Fibroblast of lung (primary cell): ENCODE measurements around the gene RBM22. TPM values are rescaled to one million over a fixed set of nuclear protein-coding genes. Genes with fewer than 3 reads are reported as not detected.

ENCODE experiments used
- DNase-seq, 2 donors: peaks; one replicate each; pipeline versions ENCODE4 v3.0.0 to v3.0.0-alpha.2; 2010; ENCODE audit warnings: low read depth in 2 of 2
- H2AFZ ChIP-seq: 2 replicates; pipeline ENCODE4 v1.5.1; 2012; ENCODE audit warnings: low read length, control low read depth, inconsistent platforms
- H3K27ac ChIP-seq: 2 replicates; pipeline ENCODE4 v1.5.1; 2011; ENCODE audit warnings: low read length, control low read depth; ENCODE audit not compliant: insufficient read depth
- H3K27me3 ChIP-seq: 2 replicates; pipeline ENCODE4 v1.5.1; 2011; ENCODE audit warnings: mild to moderate bottlenecking, low read length; ENCODE audit not compliant: control insufficient read depth, insufficient read depth
- H3K36me3 ChIP-seq: 2 replicates; pipeline ENCODE4 v1.5.1; 2011; ENCODE audit warnings: low read length; ENCODE audit not compliant: control insufficient read depth, insufficient read depth
- H3K4me1 ChIP-seq: 2 replicates; pipeline ENCODE4 v1.5.1; 2011; ENCODE audit warnings: low read length; ENCODE audit not compliant: control insufficient read depth, insufficient read depth; ENCODE audit errors: extremely low read depth
- H3K4me2 ChIP-seq: 2 replicates; pipeline ENCODE4 v1.5.1; 2011; ENCODE audit warnings: low read length, control low read depth; ENCODE audit not compliant: insufficient read depth; ENCODE audit errors: extremely low read depth
- H3K4me3 ChIP-seq, 4 experiments: fragments of 200-600 bp in 1 of 4; sonication (generic) in 1 of 4; replicated peaks in 1 of 4; 2 replicates each; pipeline ENCODE4 v1.5.1; 2011 to 2016; ENCODE audit warnings: low read length in 4 of 4, low read depth in 3 of 4, mild to moderate bottlenecking in 3 of 4, control low read depth in 2 of 4, inconsistent platforms in 1 of 4, mixed read lengths in 1 of 4; ENCODE audit not compliant: insufficient read depth in 1 of 4; ENCODE audit errors: control extremely low read depth in 1 of 4
- H3K79me2 ChIP-seq: 2 replicates; pipeline ENCODE4 v1.5.1; 2012; ENCODE audit warnings: mild to moderate bottlenecking, low read length, inconsistent platforms; ENCODE audit not compliant: control insufficient read depth, insufficient read depth
- H3K9ac ChIP-seq: 2 replicates; pipeline ENCODE4 v1.5.1; 2011; ENCODE audit warnings: mild to moderate bottlenecking, low read length, control low read depth; ENCODE audit not compliant: insufficient read depth
- H3K9me3 ChIP-seq: 2 replicates; pipeline ENCODE4 v1.5.1; 2012; ENCODE audit warnings: low read depth, low read length; ENCODE audit not compliant: control insufficient read depth, insufficient read depth
- H4K20me1 ChIP-seq: 2 replicates; pipeline ENCODE4 v1.5.1; 2011; ENCODE audit warnings: low read length; ENCODE audit not compliant: control insufficient read depth, insufficient read depth; ENCODE audit errors: extremely low read depth
- EZH2 ChIP-seq: IDR thresholded peaks from 2 replicates; pipeline ENCODE4 v1.5.1; 2012; ENCODE audit warnings: low read length, control low read depth, mild to moderate bottlenecking; ENCODE audit errors: missing control alignments
- polyA plus RNA-seq, 2 donors: library from polyadenylated mRNA; depleted of rRNA in 1 of 2; stranded (reverse) in 1 of 2; unstranded in 1 of 2; fragments of >200 nt; gene quantifications; 2 replicates each; pipeline ENCODE4 v1.2.1, GENCODE V29; 2011 to 2012; ENCODE audit warnings: missing spikeins in 1 of 2
- total RNA-seq: library from RNA; depleted of rRNA; stranded (reverse); fragments of >200 nt; gene quantifications from 2 replicates; pipeline ENCODE4 v1.2.1, GENCODE V29; 2014
- TF ChIP-seq, protein P1 (sequence below), 2 donors: IDR thresholded peaks in 1 of 2; conservative IDR thresholded peaks in 1 of 2; 1 replicate in 1 of 2; 2 replicates in 1 of 2; pipeline ENCODE4 v1.5.1; 2011 to 2012; ENCODE audit warnings: low read length in 2 of 2, control low read depth in 1 of 2, inconsistent platforms in 1 of 2, low read depth in 1 of 2, mild to moderate bottlenecking in 1 of 2

The RBM22 gene
- total and polyA plus RNA-seq, 2 donors (not counting 1 experiment from before 2014, with no cell fraction given): 15.4 to 36.7 TPM

DNA sequence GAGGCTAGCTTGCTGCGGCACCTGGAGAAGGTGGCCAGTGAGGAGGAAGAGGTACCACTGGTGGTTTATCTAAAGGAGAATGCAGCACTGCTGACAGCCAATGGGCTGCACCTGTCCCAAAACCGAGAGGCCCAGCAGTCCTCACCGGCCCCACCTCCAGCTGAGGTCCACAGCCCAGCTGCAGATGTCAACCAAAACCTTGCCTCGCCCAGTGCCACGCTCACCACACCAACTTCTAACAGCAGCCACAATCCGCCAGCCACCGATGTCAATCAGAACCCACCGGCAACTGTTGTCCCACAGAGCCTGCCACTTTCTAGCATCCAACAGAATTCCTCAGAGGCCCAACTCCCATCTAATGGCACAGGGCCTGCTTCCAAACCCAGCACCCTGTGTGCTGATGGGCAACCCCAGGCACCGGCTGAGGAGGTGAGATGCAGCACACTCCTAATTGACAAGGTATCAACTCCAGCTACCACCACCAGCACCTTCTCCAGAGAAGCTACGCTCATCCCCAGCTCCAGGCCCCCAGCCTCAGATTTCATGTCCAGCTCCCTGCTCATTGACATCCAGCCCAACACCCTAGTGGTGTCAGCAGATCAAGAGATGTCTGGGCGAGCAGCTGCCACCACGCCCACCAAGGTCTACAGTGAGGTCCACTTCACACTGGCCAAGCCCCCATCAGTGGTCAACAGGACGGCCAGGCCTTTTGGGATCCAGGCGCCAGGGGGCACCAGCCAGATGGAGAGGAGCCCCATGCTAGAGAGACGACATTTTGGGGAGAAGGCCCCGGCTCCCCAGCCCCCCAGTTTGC lies 52.4 kb downstream of the RBM22 start:
- Histone ChIP-seq H3K4me2 (no peak overlapping the region), H3K4me3 (no peak overlapping the region), H3K79me2 (no peaks in the 10 kb centered on the region), H3K27me3 (no peaks in the 10 kb centered on the region), H3K27ac (no peak overlapping the region), H3K9me3 (no peaks in the 10 kb centered on the region), H2AFZ (no peak overlapping the region), H4K20me1 (no peaks in the 10 kb centered on the region), H3K9ac (no peak overlapping the region), H3K4me1 (peaks cover 34% of the 10 kb centered on the region), H3K36me3 (peaks cover 17% of the 10 kb centered on the region)
- TF ChIP-seq EZH2: no peak
- TF ChIP-seq, protein P1, sequence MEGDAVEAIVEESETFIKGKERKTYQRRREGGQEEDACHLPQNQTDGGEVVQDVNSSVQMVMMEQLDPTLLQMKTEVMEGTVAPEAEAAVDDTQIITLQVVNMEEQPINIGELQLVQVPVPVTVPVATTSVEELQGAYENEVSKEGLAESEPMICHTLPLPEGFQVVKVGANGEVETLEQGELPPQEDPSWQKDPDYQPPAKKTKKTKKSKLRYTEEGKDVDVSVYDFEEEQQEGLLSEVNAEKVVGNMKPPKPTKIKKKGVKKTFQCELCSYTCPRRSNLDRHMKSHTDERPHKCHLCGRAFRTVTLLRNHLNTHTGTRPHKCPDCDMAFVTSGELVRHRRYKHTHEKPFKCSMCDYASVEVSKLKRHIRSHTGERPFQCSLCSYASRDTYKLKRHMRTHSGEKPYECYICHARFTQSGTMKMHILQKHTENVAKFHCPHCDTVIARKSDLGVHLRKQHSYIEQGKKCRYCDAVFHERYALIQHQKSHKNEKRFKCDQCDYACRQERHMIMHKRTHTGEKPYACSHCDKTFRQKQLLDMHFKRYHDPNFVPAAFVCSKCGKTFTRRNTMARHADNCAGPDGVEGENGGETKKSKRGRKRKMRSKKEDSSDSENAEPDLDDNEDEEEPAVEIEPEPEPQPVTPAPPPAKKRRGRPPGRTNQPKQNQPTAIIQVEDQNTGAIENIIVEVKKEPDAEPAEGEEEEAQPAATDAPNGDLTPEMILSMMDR (conservative IDR thresholded peaks at IDR 0.05 in 1 of 2, IDR thresholded peaks at IDR 0.05 in 1 of 2; ENCODE audit: low read depth in 1 of 2, low read length in 2 of 2): no peak
- no peak for DNase-seq

- Histone ChIP-seq H3K9ac (no peak overlapping the region), H3K4me1 (peaks cover 36% of the 10 kb centered on the region), H3K4me3 (no peak overlapping the region), H3K9me3 (no peaks in the 10 kb centered on the region), H3K27ac (no peak overlapping the region), H3K36me3 (peaks cover 17% of the 10 kb centered on the region), H3K79me2 (no peaks in the 10 kb centered on the region), H4K20me1 (no peaks in the 10 kb centered on the region), H3K4me2 (peak overlapping the region; percentile 63), H3K27me3 (no peaks in the 10 kb centered on the region), H2AFZ (no peak overlapping the region)
- no peak for DNase-seq
- no peak for TF ChIP-seq EZH2
- TF ChIP-seq, protein P1 (conservative IDR thresholded peaks at IDR 0.05 in 1 of 2, IDR thresholded peaks at IDR 0.05 in 1 of 2; ENCODE audit: low read depth in 1 of 2, low read length in 2 of 2): no peak
These were observed 53.3 kb downstream of the RBM22 start for GRCh38 chr5:150647275-150648251.

DNA sequence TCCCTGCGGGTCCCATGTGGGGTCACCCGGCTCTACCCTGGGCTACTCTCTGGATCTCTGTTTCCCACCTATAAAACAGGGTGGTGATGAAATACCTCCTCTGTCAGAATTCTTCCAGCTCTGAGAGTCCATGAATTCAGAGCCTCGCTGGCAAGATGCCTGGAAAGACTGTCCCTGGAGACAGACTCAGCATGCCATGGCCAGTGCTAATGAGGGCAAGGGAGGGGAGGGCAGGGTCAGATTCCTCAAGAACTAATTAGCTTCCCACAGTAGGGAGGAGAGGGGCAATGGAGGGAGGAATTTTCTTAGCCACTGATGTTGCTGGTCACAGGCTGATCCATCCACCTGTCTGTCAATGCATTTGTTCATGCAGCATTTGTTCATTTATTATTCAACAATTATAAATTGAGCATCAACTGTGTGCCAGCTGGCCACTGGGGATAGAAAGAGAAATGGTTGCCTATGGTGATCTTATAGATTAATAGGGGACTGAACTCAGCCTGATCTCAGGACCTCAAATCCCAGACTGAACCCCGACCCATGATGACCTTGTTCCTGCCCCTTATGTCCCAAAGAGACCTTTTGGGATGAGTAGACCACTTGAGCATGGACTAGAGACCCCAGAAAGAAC lies 55.7 kb downstream of the RBM22 start:
- Histone ChIP-seq H3K27me3 (no peaks in the 10 kb centered on the region), H3K9me3 (no peaks in the 10 kb centered on the region), H4K20me1 (no peaks in the 10 kb centered on the region), H3K9ac (no peak overlapping the region), H3K27ac (no peak overlapping the region), H3K4me1 (peaks cover 53% of the 10 kb centered on the region), H3K36me3 (peaks cover 14% of the 10 kb centered on the region), H3K79me2 (no peaks in the 10 kb centered on the region), H3K4me3 (no peak overlapping the region), H2AFZ (no peak overlapping the region), H3K4me2 (no peak overlapping the region)
- TF ChIP-seq, protein P1 (conservative IDR thresholded peaks at IDR 0.05 in 1 of 2, IDR thresholded peaks at IDR 0.05 in 1 of 2; ENCODE audit: low read depth in 1 of 2, low read length in 2 of 2): no peak
- no peak for TF ChIP-seq EZH2
- peak; percentile 77 to 85 for DNase-seq
